K562 (cell line): ENCODE measurements around the gene IL17RC. TPM values are rescaled to one million over a fixed set of nuclear protein-coding genes. Genes with fewer than 3 reads are reported as not detected.

Experiments used
- BCOR ChIP-seq: fragments of 450-650 bp; IDR thresholded peaks from 2 replicates; pipeline ENCODE4 v1.6.1; 2016
- CHCHD3 ChIP-seq: fragments of 250-450 bp; sonication (Bioruptor Pico); IDR thresholded peaks from 2 replicates; pipeline ENCODE4 v2.1.2; 2022; ENCODE audit warnings: mild to moderate bottlenecking
- CREM ChIP-seq: IDR thresholded peaks from 2 replicates; pipeline ENCODE4 v1.6.1; 2014; ENCODE audit warnings: antibody characterized with exemption, low read depth
- DNMT1 ChIP-seq: fragments of 450-650 bp; IDR thresholded peaks from 2 replicates; pipeline ENCODE4 v1.6.1; 2016; ENCODE audit warnings: antibody characterized with exemption, mild to moderate bottlenecking
- ESRRB ChIP-seq: fragments of 250-450 bp; sonication (Bioruptor Pico); IDR thresholded peaks from 2 replicates; pipeline ENCODE4 v1.5.0; 2020; ENCODE audit warnings: mild to moderate bottlenecking, moderate library complexity, borderline replicate concordance
- MCM7 ChIP-seq, 2 experiments: fragments of 450-650 bp; IDR thresholded peaks; 2 replicates each; pipeline ENCODE4 v1.6.1; 2016 to 2018
- MYC ChIP-seq, 2 experiments: fragments of 250-450 bp in 1 of 2; sonication (Bioruptor Pico) in 1 of 2; IDR thresholded peaks; 2 replicates each; pipeline versions ENCODE4 v1.5.1 to v1.6.1; 2012 to 2021; ENCODE audit warnings: low read depth in 2 of 2, borderline replicate concordance in 1 of 2, improper control_type of control experiment in 1 of 2, low read length in 1 of 2, mild to moderate bottlenecking in 1 of 2, moderate library complexity in 1 of 2
- NFE2 ChIP-seq: IDR thresholded peaks from 2 replicates; pipeline ENCODE4 v1.6.1; 2014; ENCODE audit warnings: antibody characterized with exemption, low read depth
- RNF2 ChIP-seq: sonication (generic); IDR thresholded peaks from 2 replicates; pipeline ENCODE4 v1.6.1; 2016
- SIX5 ChIP-seq, 2 experiments: IDR thresholded peaks; 2 replicates each; pipeline ENCODE4 v1.6.1; 2011; ENCODE audit warnings: low read length in 2 of 2, borderline replicate concordance in 1 of 2, low read depth in 1 of 2, mild to moderate bottlenecking in 1 of 2, moderate library complexity in 1 of 2; ENCODE audit not compliant: insufficient read depth in 1 of 2
- SMAD2 ChIP-seq: fragments of 150-350 bp; IDR thresholded peaks from 2 replicates; pipeline ENCODE4 v1.6.1; 2014; ENCODE audit warnings: low read depth, mild to moderate bottlenecking, low read length
- SMARCA5 ChIP-seq: fragments of 450-650 bp; IDR thresholded peaks from 2 replicates; pipeline ENCODE4 v1.6.1; 2016
- SMARCB1 ChIP-seq: IDR thresholded peaks from 2 replicates; pipeline ENCODE4 v1.6.1; 2011; ENCODE audit warnings: improper control_type of control experiment, low read depth; ENCODE audit not compliant: insufficient read length
- SNRNP70 ChIP-seq: fragments of 200-400 bp; formaldehyde crosslinking; optimal IDR thresholded peaks from 2 replicates; pipeline ENCODE3; 2017; ENCODE audit warnings: low read depth, low read length
- TBP ChIP-seq: optimal IDR thresholded peaks from 2 replicates; pipeline ENCODE3; 2011; ENCODE audit warnings: low read depth, low read length, improper control_type of control experiment
- THRAP3 ChIP-seq: fragments of 450-650 bp; IDR thresholded peaks from 2 replicates; pipeline ENCODE4 v1.6.1; 2016; ENCODE audit warnings: mild to moderate bottlenecking, inconsistent platforms, borderline replicate concordance
- TRIM28 ChIP-seq: fragments of 450-650 bp; IDR thresholded peaks from 2 replicates; pipeline ENCODE4 v1.6.1; 2017
- ZNF584 ChIP-seq: fragments of 200-800 bp; sonication (Bioruptor generic); IDR thresholded peaks from 2 replicates; pipeline ENCODE4 v1.6.1; 2016; ENCODE audit warnings: low read depth, mild to moderate bottlenecking, missing genetic modification characterization, missing compliant biosample characterization
- ZNF77 ChIP-seq: fragments of 250-450 bp; sonication (Bioruptor Pico); IDR thresholded peaks from 2 replicates; pipeline ENCODE4 v1.5.0; 2020
- ZSCAN32 ChIP-seq: fragments of 450-650 bp; formaldehyde crosslinking; IDR thresholded peaks from 2 replicates; pipeline ENCODE4 v1.4.0; 2020; ENCODE audit warnings: mild to moderate bottlenecking, moderate library complexity
- polyA plus RNA-seq, 8 experiments: library from polyadenylated mRNA; depleted of rRNA in 4 of 8; stranded (reverse) in 5 of 8; unstranded in 3 of 8; fragments of >200 nt; fragmentation: Nextera tagmentation in 2 of 8; fragmentation: Illumina TruSeq in 1 of 8; extraction: Ambion mirVana in 2 of 8; extraction: Trizol in 1 of 8; gene quantifications; 2 replicates each; pipeline versions ENCODE4 v1.2.1 to v1.2.3, GENCODE V29; 2011 to 2014; ENCODE audit warnings: inconsistent platforms in 1 of 8, missing spikeins in 1 of 8
- total RNA-seq, 7 experiments: library from RNA; depleted of rRNA in 6 of 7; stranded (reverse); fragments of >200 nt in 6 of 7; fragmentation: Illumina TruSeq in 2 of 7; extraction: Trizol in 2 of 7; gene quantifications; 2 replicates each; pipeline versions ENCODE4 v1.2.1 to v1.2.3, GENCODE V29; 2011 to 2021; ENCODE audit warnings: low replicate concordance in 1 of 7
- TF ChIP-seq, protein P1 (sequence below): sonication (generic); formaldehyde crosslinking; IDR thresholded peaks from 2 replicates; pipeline ENCODE4 v1.8.0; 2023; ENCODE audit warnings: missing genetic modification reagents, mild to moderate bottlenecking, borderline replicate concordance
- TF ChIP-seq, protein P2 (sequence below): fragments of 250-450 bp; sonication (Bioruptor Pico); IDR thresholded peaks from 2 replicates; pipeline ENCODE4 v1.8.0; 2021; ENCODE audit warnings: moderate library complexity, mild to moderate bottlenecking, inconsistent platforms

IL17RC gene
- total and polyA plus RNA-seq, 9 of the 15 experiments (the other 6 are each of a cell fraction or from before 2014, with no cell fraction given) = 0.15 to 11.4 (median 7.1) TPM; not detected in 1

DNA sequence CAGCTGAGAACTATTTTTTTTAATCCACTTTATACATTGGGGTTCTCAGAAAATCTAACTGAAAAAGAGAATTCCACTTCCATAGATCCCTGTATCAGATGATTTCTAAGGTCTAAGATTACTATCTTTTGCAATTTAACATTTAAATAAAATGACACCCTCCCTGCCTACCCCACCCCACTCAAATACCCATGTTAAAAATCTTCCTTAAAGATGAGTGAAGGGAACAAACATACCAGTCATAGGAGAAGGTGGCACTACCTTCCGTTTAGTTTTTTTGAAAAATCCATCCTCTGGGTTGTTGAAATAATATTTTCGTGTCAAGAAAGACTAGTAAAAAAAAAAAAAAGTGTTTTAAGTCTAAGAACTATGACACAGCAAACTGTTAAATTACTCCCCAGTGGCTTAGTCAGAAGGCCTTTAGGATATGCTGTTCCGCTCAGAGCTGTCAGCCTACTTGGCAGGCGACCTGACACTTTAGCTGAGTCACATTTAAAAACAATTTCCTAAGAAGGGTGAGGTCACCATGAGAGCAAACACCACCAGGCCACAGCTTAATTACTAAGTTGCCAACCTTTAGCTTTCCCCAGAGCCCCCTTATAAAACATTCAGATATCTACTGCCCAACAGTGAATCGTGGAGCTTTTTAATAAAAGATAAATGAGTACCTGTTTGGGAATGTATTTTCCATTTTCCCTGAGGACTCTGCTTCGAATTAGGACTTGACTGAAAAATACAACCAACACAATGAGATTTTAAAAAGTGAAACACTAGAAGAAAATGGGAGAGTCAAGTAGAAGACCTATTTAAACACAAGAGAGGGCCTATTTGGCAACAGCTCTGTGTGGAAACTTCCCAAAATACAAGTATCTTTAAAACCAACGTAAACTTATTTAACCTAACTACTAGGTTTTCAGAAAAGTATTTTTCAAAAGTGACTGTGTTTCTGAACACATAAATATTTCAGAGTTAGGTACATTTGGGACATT lies 60.1 kb downstream of the IL17RC start (continued):
- TF ChIP-seq CREM (peak; percentile 57), THRAP3 (no peak; the same call in 1 of the 2 replicates), BCOR (no peak), CHCHD3 (CRISPR knock-in tag) (no peak), SMARCB1 (peak; percentile 97), TBP (peak; percentile 66), TRIM28 (peak; percentile 73), ZNF584 (CRISPR knock-in tag) (peak; percentile 45), SMARCA5 (no peak), ESRRB (CRISPR knock-in tag) (no peak), SMAD2 (no peak), RNF2 (peak; percentile 83), NFE2 (peak; percentile 100), SIX5 (IDR thresholded peaks at IDR 0.05; ENCODE audit: borderline replicate concordance in 1 of 2, insufficient read depth in 1 of 2, low read depth in 1 of 2, low read length in 2 of 2) (no peak), SNRNP70 (no peak), ZSCAN32 (CRISPR knock-in tag) (no peak), MCM7 (IDR thresholded peaks at IDR 0.05) (no peak), DNMT1 (no peak), MYC (IDR thresholded peaks at IDR 0.05; ENCODE audit: low read depth, low read length) (peak; percentile 63; the same call in 1 of the 2 replicates), MYC (CRISPR knock-in tag; IDR thresholded peaks at IDR 0.05; ENCODE audit: borderline replicate concordance, low read depth) (no peak), ZNF77 (CRISPR knock-in tag) (no peak)
- TF ChIP-seq, protein P1, sequence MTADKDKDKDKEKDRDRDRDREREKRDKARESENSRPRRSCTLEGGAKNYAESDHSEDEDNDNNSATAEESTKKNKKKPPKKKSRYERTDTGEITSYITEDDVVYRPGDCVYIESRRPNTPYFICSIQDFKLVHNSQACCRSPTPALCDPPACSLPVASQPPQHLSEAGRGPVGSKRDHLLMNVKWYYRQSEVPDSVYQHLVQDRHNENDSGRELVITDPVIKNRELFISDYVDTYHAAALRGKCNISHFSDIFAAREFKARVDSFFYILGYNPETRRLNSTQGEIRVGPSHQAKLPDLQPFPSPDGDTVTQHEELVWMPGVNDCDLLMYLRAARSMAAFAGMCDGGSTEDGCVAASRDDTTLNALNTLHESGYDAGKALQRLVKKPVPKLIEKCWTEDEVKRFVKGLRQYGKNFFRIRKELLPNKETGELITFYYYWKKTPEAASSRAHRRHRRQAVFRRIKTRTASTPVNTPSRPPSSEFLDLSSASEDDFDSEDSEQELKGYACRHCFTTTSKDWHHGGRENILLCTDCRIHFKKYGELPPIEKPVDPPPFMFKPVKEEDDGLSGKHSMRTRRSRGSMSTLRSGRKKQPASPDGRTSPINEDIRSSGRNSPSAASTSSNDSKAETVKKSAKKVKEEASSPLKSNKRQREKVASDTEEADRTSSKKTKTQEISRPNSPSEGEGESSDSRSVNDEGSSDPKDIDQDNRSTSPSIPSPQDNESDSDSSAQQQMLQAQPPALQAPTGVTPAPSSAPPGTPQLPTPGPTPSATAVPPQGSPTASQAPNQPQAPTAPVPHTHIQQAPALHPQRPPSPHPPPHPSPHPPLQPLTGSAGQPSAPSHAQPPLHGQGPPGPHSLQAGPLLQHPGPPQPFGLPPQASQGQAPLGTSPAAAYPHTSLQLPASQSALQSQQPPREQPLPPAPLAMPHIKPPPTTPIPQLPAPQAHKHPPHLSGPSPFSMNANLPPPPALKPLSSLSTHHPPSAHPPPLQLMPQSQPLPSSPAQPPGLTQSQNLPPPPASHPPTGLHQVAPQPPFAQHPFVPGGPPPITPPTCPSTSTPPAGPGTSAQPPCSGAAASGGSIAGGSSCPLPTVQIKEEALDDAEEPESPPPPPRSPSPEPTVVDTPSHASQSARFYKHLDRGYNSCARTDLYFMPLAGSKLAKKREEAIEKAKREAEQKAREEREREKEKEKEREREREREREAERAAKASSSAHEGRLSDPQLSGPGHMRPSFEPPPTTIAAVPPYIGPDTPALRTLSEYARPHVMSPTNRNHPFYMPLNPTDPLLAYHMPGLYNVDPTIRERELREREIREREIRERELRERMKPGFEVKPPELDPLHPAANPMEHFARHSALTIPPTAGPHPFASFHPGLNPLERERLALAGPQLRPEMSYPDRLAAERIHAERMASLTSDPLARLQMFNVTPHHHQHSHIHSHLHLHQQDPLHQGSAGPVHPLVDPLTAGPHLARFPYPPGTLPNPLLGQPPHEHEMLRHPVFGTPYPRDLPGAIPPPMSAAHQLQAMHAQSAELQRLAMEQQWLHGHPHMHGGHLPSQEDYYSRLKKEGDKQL (CRISPR knock-in tag) = no peak
- TF ChIP-seq, protein P2, sequence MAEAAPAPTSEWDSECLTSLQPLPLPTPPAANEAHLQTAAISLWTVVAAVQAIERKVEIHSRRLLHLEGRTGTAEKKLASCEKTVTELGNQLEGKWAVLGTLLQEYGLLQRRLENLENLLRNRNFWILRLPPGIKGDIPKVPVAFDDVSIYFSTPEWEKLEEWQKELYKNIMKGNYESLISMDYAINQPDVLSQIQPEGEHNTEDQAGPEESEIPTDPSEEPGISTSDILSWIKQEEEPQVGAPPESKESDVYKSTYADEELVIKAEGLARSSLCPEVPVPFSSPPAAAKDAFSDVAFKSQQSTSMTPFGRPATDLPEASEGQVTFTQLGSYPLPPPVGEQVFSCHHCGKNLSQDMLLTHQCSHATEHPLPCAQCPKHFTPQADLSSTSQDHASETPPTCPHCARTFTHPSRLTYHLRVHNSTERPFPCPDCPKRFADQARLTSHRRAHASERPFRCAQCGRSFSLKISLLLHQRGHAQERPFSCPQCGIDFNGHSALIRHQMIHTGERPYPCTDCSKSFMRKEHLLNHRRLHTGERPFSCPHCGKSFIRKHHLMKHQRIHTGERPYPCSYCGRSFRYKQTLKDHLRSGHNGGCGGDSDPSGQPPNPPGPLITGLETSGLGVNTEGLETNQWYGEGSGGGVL (CRISPR knock-in tag) = no peak
